Measurements from ENCODE around the gene NOTCH3. TPM values are rescaled to one million over a fixed set of nuclear protein-coding genes. Genes with fewer than 3 reads are reported as not detected.

NOTCH3 gene
- total RNA-seq, 1 experiment from 2014 or later, result 0.45 TPM

GRCh38 chr19:15155296-15155695 is 45.5 kb downstream of the NOTCH3 start:
- Histone ChIP-seq H3K79me2 (ENCODE audit: low read length) (no peaks in the 10 kb centered on the region), H3K36me3 (ENCODE audit: insufficient read depth, low read length) (no peaks in the 10 kb centered on the region; the same call in 1 of the 2 replicates), H3K4me2 (ENCODE audit: low read depth, low read length, poor library complexity, severe bottlenecking) (no peak overlapping the region), H2AFZ (ENCODE audit: low read length) (no peak overlapping the region), H3K9me2 (replicated peaks; ENCODE audit: insufficient read depth, low read length) (no peaks in the 10 kb centered on the region), H3K27ac (ENCODE audit: low read length) (no peak overlapping the region), H3K27me3 (ENCODE audit: low read length) (no peaks in the 10 kb centered on the region), H3K4me1 (ENCODE audit: low read length) (peaks cover 9% of the 10 kb centered on the region), H3K9ac (ENCODE audit: low read length) (no peak overlapping the region), H3K9me3 (ENCODE audit: low read length) (peaks cover 6% of the 10 kb centered on the region; the same call in 1 of the 2 replicates), H3K4me3 (ENCODE audit: low read length) (no peak overlapping the region), H4K20me1 (ENCODE audit: insufficient read depth, low read depth, low read length) (no peaks in the 10 kb centered on the region)
- DNase-seq, result no peak

GRCh38 chr19:15154002-15154612 is 46.7 kb downstream of the NOTCH3 start:
- peak; percentile 85 for DNase-seq
- no peak overlapping the region for H3K4me2 ChIP-seq (ENCODE audit: low read depth, low read length, poor library complexity, severe bottlenecking)

GRCh38 chr19:15149737-15150136 is 51.1 kb downstream of the NOTCH3 start:
- Histone ChIP-seq H3K9me3 (ENCODE audit: low read length) (peaks cover 6% of the 10 kb centered on the region; the same call in 1 of the 2 replicates), H3K27me3 (ENCODE audit: low read length) (no peaks in the 10 kb centered on the region), H3K4me2 (ENCODE audit: low read depth, low read length, poor library complexity, severe bottlenecking) (no peak overlapping the region), H3K79me2 (ENCODE audit: low read length) (no peaks in the 10 kb centered on the region), H4K20me1 (ENCODE audit: insufficient read depth, low read depth, low read length) (no peaks in the 10 kb centered on the region), H3K4me3 (ENCODE audit: low read length) (no peak overlapping the region), H3K4me1 (ENCODE audit: low read length) (no peaks in the 10 kb centered on the region), H3K27ac (ENCODE audit: low read length) (no peak overlapping the region), H2AFZ (ENCODE audit: low read length) (no peak overlapping the region), H3K36me3 (ENCODE audit: insufficient read depth, low read length) (no peaks in the 10 kb centered on the region; the same call in 1 of the 2 replicates), H3K9me2 (replicated peaks; ENCODE audit: insufficient read depth, low read length) (no peaks in the 10 kb centered on the region), H3K9ac (ENCODE audit: low read length) (no peak overlapping the region)
- peak; percentile 32 for DNase-seq

More at GRCh38 chr19:15154002-15154612, 46.7 kb downstream of the NOTCH3 start:
- H3K9me2 ChIP-seq (replicated peaks; ENCODE audit: insufficient read depth, low read length), result no peaks in the 10 kb centered on the region
- no peaks in the 10 kb centered on the region for H3K79me2 ChIP-seq (ENCODE audit: low read length)
- no peak overlapping the region for H3K4me3 ChIP-seq (ENCODE audit: low read length)
- no peak overlapping the region for H3K9ac ChIP-seq (ENCODE audit: low read length)
- peaks cover 1% of the 10 kb centered on the region for H3K4me1 ChIP-seq (ENCODE audit: low read length)
- no peak overlapping the region for H2AFZ ChIP-seq (ENCODE audit: low read length)
- H4K20me1 ChIP-seq (ENCODE audit: insufficient read depth, low read depth, low read length), result no peaks in the 10 kb centered on the region
- H3K36me3 ChIP-seq (ENCODE audit: insufficient read depth, low read length), result no peaks in the 10 kb centered on the region; the same call in 1 of the 2 replicates
- no peak overlapping the region for H3K27ac ChIP-seq (ENCODE audit: low read length)
- no peaks in the 10 kb centered on the region for H3K27me3 ChIP-seq (ENCODE audit: low read length)
- peaks cover 6% of the 10 kb centered on the region; the same call in 1 of the 2 replicates for H3K9me3 ChIP-seq (ENCODE audit: low read length)

- Histone ChIP-seq H3K27me3 (ENCODE audit: low read length) (no peaks in the 10 kb centered on the region), H3K79me2 (ENCODE audit: low read length) (no peaks in the 10 kb centered on the region), H4K20me1 (ENCODE audit: insufficient read depth, low read depth, low read length) (no peaks in the 10 kb centered on the region), H3K9ac (ENCODE audit: low read length) (no peak overlapping the region), H3K4me1 (ENCODE audit: low read length) (no peaks in the 10 kb centered on the region), H2AFZ (ENCODE audit: low read length) (no peak overlapping the region), H3K9me3 (ENCODE audit: low read length) (no peaks in the 10 kb centered on the region; the same call in 1 of the 2 replicates), H3K4me2 (ENCODE audit: low read depth, low read length, poor library complexity, severe bottlenecking) (no peak overlapping the region), H3K36me3 (ENCODE audit: insufficient read depth, low read length) (no peaks in the 10 kb centered on the region), H3K27ac (ENCODE audit: low read length) (no peak overlapping the region), H3K4me3 (ENCODE audit: low read length) (no peak overlapping the region), H3K9me2 (replicated peaks; ENCODE audit: insufficient read depth, low read length) (no peaks in the 10 kb centered on the region)
- DNase-seq, result peak; percentile 22
Measured at GRCh38 chr19:15147090-15147489, 53.7 kb downstream of the NOTCH3 start.

- peak; percentile 24 for DNase-seq
- H2AFZ ChIP-seq (ENCODE audit: low read length), result no peak overlapping the region
- no peak overlapping the region for H3K9ac ChIP-seq (ENCODE audit: low read length)
- no peaks in the 10 kb centered on the region for H3K36me3 ChIP-seq (ENCODE audit: insufficient read depth, low read length)
- no peaks in the 10 kb centered on the region for H3K27me3 ChIP-seq (ENCODE audit: low read length)
- H3K4me1 ChIP-seq (ENCODE audit: low read length), result no peaks in the 10 kb centered on the region
- H3K9me3 ChIP-seq (ENCODE audit: low read length), result no peaks in the 10 kb centered on the region; the same call in 1 of the 2 replicates
- no peak overlapping the region for H3K4me2 ChIP-seq (ENCODE audit: low read depth, low read length, poor library complexity, severe bottlenecking)
- no peaks in the 10 kb centered on the region for H3K79me2 ChIP-seq (ENCODE audit: low read length)
- H3K9me2 ChIP-seq (replicated peaks; ENCODE audit: insufficient read depth, low read length), result no peaks in the 10 kb centered on the region
- H4K20me1 ChIP-seq (ENCODE audit: insufficient read depth, low read depth, low read length), result no peaks in the 10 kb centered on the region
- no peak overlapping the region for H3K27ac ChIP-seq (ENCODE audit: low read length)
- no peak overlapping the region for H3K4me3 ChIP-seq (ENCODE audit: low read length)
Measured at GRCh38 chr19:15144046-15144646, 56.6 kb downstream of the NOTCH3 start.

- Histone ChIP-seq H3K9me3 (ENCODE audit: low read length) (no peaks in the 10 kb centered on the region; the same call in 1 of the 2 replicates), H4K20me1 (ENCODE audit: insufficient read depth, low read depth, low read length) (no peaks in the 10 kb centered on the region), H3K9me2 (replicated peaks; ENCODE audit: insufficient read depth, low read length) (no peaks in the 10 kb centered on the region), H3K79me2 (ENCODE audit: low read length) (no peaks in the 10 kb centered on the region), H3K36me3 (ENCODE audit: insufficient read depth, low read length) (no peaks in the 10 kb centered on the region), H3K4me2 (ENCODE audit: low read depth, low read length, poor library complexity, severe bottlenecking) (no peak overlapping the region), H3K27me3 (ENCODE audit: low read length) (no peaks in the 10 kb centered on the region), H3K27ac (ENCODE audit: low read length) (no peak overlapping the region), H2AFZ (ENCODE audit: low read length) (no peak overlapping the region), H3K4me3 (ENCODE audit: low read length) (no peak overlapping the region), H3K9ac (ENCODE audit: low read length) (no peak overlapping the region), H3K4me1 (ENCODE audit: low read length) (no peaks in the 10 kb centered on the region)
- peak; percentile 6 for DNase-seq
Measured at GRCh38 chr19:15142313-15142712, 58.5 kb downstream of the NOTCH3 start.

- Histone ChIP-seq H3K9ac (ENCODE audit: low read length) (no peak overlapping the region), H3K9me2 (replicated peaks; ENCODE audit: insufficient read depth, low read length) (no peaks in the 10 kb centered on the region), H3K4me3 (ENCODE audit: low read length) (no peak overlapping the region), H3K27ac (ENCODE audit: low read length) (no peak overlapping the region), H4K20me1 (ENCODE audit: insufficient read depth, low read depth, low read length) (no peaks in the 10 kb centered on the region), H3K79me2 (ENCODE audit: low read length) (no peaks in the 10 kb centered on the region), H3K4me1 (ENCODE audit: low read length) (no peaks in the 10 kb centered on the region), H3K27me3 (ENCODE audit: low read length) (no peaks in the 10 kb centered on the region), H2AFZ (ENCODE audit: low read length) (no peak overlapping the region), H3K36me3 (ENCODE audit: insufficient read depth, low read length) (no peaks in the 10 kb centered on the region), H3K4me2 (ENCODE audit: low read depth, low read length, poor library complexity, severe bottlenecking) (no peak overlapping the region), H3K9me3 (ENCODE audit: low read length) (no peaks in the 10 kb centered on the region; the same call in 1 of the 2 replicates)
- DNase-seq, result no peak
Measured at GRCh38 chr19:15141143-15141542, 59.7 kb downstream of the NOTCH3 start.

GRCh38 chr19:15138427-15138826 is 62.4 kb downstream of the NOTCH3 start:
- Histone ChIP-seq H2AFZ (ENCODE audit: low read length) (no peak overlapping the region), H3K9me2 (replicated peaks; ENCODE audit: insufficient read depth, low read length) (no peaks in the 10 kb centered on the region), H3K4me2 (ENCODE audit: low read depth, low read length, poor library complexity, severe bottlenecking) (no peak overlapping the region), H3K79me2 (ENCODE audit: low read length) (no peaks in the 10 kb centered on the region), H3K27me3 (ENCODE audit: low read length) (no peaks in the 10 kb centered on the region), H3K4me3 (ENCODE audit: low read length) (no peak overlapping the region), H3K36me3 (ENCODE audit: insufficient read depth, low read length) (no peaks in the 10 kb centered on the region), H3K4me1 (ENCODE audit: low read length) (no peaks in the 10 kb centered on the region), H3K27ac (ENCODE audit: low read length) (no peak overlapping the region), H3K9ac (ENCODE audit: low read length) (no peak overlapping the region), H4K20me1 (ENCODE audit: insufficient read depth, low read depth, low read length) (no peaks in the 10 kb centered on the region), H3K9me3 (ENCODE audit: low read length) (no peaks in the 10 kb centered on the region)
- peak; percentile 1 for DNase-seq
